HG02870 (cell line): ENCODE measurements around the gene SYNGR3.
"Not testable (repeated sequence)": the region's sequence is repeated elsewhere in the genome, so short reads cannot be mapped to it uniquely, and the experiment has no call there.

Experiments used
- ATAC-seq: cut with Tn5 transposase; IDR thresholded peaks from one replicate; pipeline ENCODE4 v1.9.1; 2021; ENCODE audit warnings: mild to moderate bottlenecking, moderate library complexity; ENCODE audit not compliant: unreplicated experiment

Gene SYNGR3

GRCh38 chr16:2007081-2007836, 17.5 kb downstream of the SYNGR3 start:
- ATAC-seq, result no peak

- ATAC-seq, result no peak
Measured at GRCh38 chr16:2008009-2008526, 18.3 kb downstream of the SYNGR3 start.

- ATAC-seq, result peak; percentile 15
Measured at GRCh38 chr16:2008631-2009163, 18.9 kb downstream of the SYNGR3 start.

GRCh38 chr16:2009164-2009711, 19.5 kb downstream of the SYNGR3 start:
- ATAC-seq, result peak; percentile 28

GRCh38 chr16:2009791-2010510, 20.2 kb downstream of the SYNGR3 start, which contains the start of gene ZNF598:
Gene ZNF598, minus strand, starts transcription at chr16:2009821.
- ATAC-seq, result peak; percentile 67

GRCh38 chr16:2011726-2012125, 22.0 kb downstream of the SYNGR3 start:
- ATAC-seq, result not testable (repeated sequence)

GRCh38 chr16:2013527-2013926, 23.8 kb downstream of the SYNGR3 start:
- ATAC-seq, result no peak

- no peak for ATAC-seq
Measured at GRCh38 chr16:2015117-2015946, 25.6 kb downstream of the SYNGR3 start.

GRCh38 chr16:2015947-2016208, 26.1 kb downstream of the SYNGR3 start:
- ATAC-seq, result no peak

GRCh38 chr16:2016407-2016922, 26.7 kb downstream of the SYNGR3 start:
- ATAC-seq, result no peak

- no peak for ATAC-seq
Measured at GRCh38 chr16:2019518-2019920, 29.7 kb downstream of the SYNGR3 start, which contains the start of gene NPW. Gene NPW, plus strand, starts transcription at chr16:2019785.

GRCh38 chr16:2019921-2020831, 30.4 kb downstream of the SYNGR3 start:
- no peak for ATAC-seq

GRCh38 chr16:2022723-2023091, 32.9 kb downstream of the SYNGR3 start:
- no peak for ATAC-seq

- ATAC-seq, result peak; percentile 57
Measured at GRCh38 chr16:2023092-2024031, 33.6 kb downstream of the SYNGR3 start.

GRCh38 chr16:2024032-2024420, 34.3 kb downstream of the SYNGR3 start:
- no peak for ATAC-seq

GRCh38 chr16:2025251-2025650, 35.5 kb downstream of the SYNGR3 start:
- no peak for ATAC-seq

- ATAC-seq, result no peak
Measured at GRCh38 chr16:2025878-2026460, 36.2 kb downstream of the SYNGR3 start.

GRCh38 chr16:2026461-2027023, 36.8 kb downstream of the SYNGR3 start, which contains the start of gene NHERF2:
Gene NHERF2, plus strand, starts transcription at chr16:2026902. Its CDS starts 104 bp downstream, at chr16:2027006.
- no peak for ATAC-seq
